ENCODE data around the gene SLC15A4. TPM values are rescaled to one million over a fixed set of nuclear protein-coding genes. Genes with fewer than 3 reads are reported as not detected.

SLC15A4 gene
- total RNA-seq, 4 donors from 2014 or later = 41.3 to 55.1 (median 43.6) TPM

GRCh38 chr12:128801879-128802391 is 21.8 kb downstream of the SLC15A4 start:
- intact Hi-C loops (cut with DNase I; ENCODE audit: low total_unique reads) = no loop called here
- 74 to 75% methylated on average over 8 of the region's 8 CpGs for WGBS, 2 donors
- no peak for TF ChIP-seq CTCF (IDR thresholded peaks at IDR 0.05)
- TF ChIP-seq POLR2A (IDR thresholded peaks at IDR 0.05) = no peak
- no peak overlapping the region for H3K4me3 ChIP-seq (ENCODE audit: low read depth, poor library complexity, severe bottlenecking)
- DNase-seq (ENCODE audit: low spot score in 2 of 2) = no peak

GRCh38 chr12:128800606-128801005 is 23.2 kb downstream of the SLC15A4 start:
- no peak for DNase-seq (ENCODE audit: low spot score in 2 of 2)
- no peak overlapping the region for H3K4me3 ChIP-seq (ENCODE audit: low read depth, poor library complexity, severe bottlenecking)
- WGBS, 2 donors = 95 to 96% methylated on average over 14 of the region's 14 CpGs
- intact Hi-C loops (cut with DNase I; ENCODE audit: low total_unique reads) = no loop called here
- TF ChIP-seq POLR2A (IDR thresholded peaks at IDR 0.05) = no peak
- no peak for TF ChIP-seq CTCF (IDR thresholded peaks at IDR 0.05)

GRCh38 chr12:128798571-128799341 is 25.0 kb downstream of the SLC15A4 start:
- no peak overlapping the region for H3K4me3 ChIP-seq (ENCODE audit: low read depth, poor library complexity, severe bottlenecking)
- intact Hi-C loops (cut with DNase I; ENCODE audit: low total_unique reads) = no loop called here
- WGBS, 2 donors = 86 to 90% methylated on average over 22 of the region's 22 CpGs
- TF ChIP-seq POLR2A (IDR thresholded peaks at IDR 0.05) = no peak
- TF ChIP-seq CTCF (IDR thresholded peaks at IDR 0.05) = no peak
- DNase-seq (ENCODE audit: low spot score in 2 of 2) = no peak

GRCh38 chr12:128797119-128798118 is 26.3 kb downstream of the SLC15A4 start:
- DNase-seq (ENCODE audit: low spot score in 2 of 2) = no peak
- TF ChIP-seq POLR2A (IDR thresholded peaks at IDR 0.05) = no peak
- TF ChIP-seq CTCF (IDR thresholded peaks at IDR 0.05) = no peak
- 80 to 82% methylated on average over 20 of the region's 20 CpGs for WGBS, 2 donors
- H3K4me3 ChIP-seq (ENCODE audit: low read depth, poor library complexity, severe bottlenecking) = no peak overlapping the region
- intact Hi-C loops (cut with DNase I; ENCODE audit: low total_unique reads) = no loop called here

GRCh38 chr12:128796439-128797118 is 27.2 kb downstream of the SLC15A4 start:
- no peak for TF ChIP-seq POLR2A (IDR thresholded peaks at IDR 0.05)
- no peak for TF ChIP-seq CTCF (IDR thresholded peaks at IDR 0.05)
- DNase-seq (ENCODE audit: low spot score in 2 of 2) = no peak
- WGBS, 2 donors = 92 to 94% methylated on average over 19 of the region's 19 CpGs
- intact Hi-C loops (cut with DNase I; ENCODE audit: low total_unique reads) = no loop called here
- no peak overlapping the region for H3K4me3 ChIP-seq (ENCODE audit: low read depth, poor library complexity, severe bottlenecking)
